A673 (cell line): ENCODE results near the gene LRCOL1. TPM values are rescaled to one million over a fixed set of nuclear protein-coding genes. Genes with fewer than 3 reads are reported as not detected.

Experiments
- BruUV-seq: library from RNA; stranded (reverse); fragments of 400-500 nt; replicated peaks from 2 replicates; lab custom pipeline; 2021; lab: Mats Ljungman, UMichigan
- CTCF ChIA-PET: fragments of 300-600 bp; sonication (Branson Sonifier 250); formaldehyde crosslinking; loops from one replicate; lab custom pipeline; 2022; ENCODE audit warnings: antibody characterized with exemption; lab: Charles Lee
- POLR2A ChIA-PET: fragments of 300-600 bp; sonication (Branson Sonifier 250); formaldehyde crosslinking; loops from one replicate; lab custom pipeline; 2022; ENCODE audit warnings: antibody characterized with exemption; ENCODE audit not compliant: low non-redundant PET; lab: Charles Lee
- DNase-seq: peaks from one replicate; pipeline ENCODE4 v3.0.0-alpha.2; 2015; ENCODE audit warnings: low spot score
- H3K27ac ChIP-seq: fragments of 200-600 bp; sonication (generic); 2 replicates; pipeline ENCODE4 v1.5.1; 2016; ENCODE audit warnings: mixed run types, low read depth, mild to moderate bottlenecking, mixed read lengths, antibody characterized with exemption, low read length; ENCODE audit not compliant: poor library complexity, severe bottlenecking
- H3K27me3 ChIP-seq: fragments of 200-600 bp; sonication (generic); replicated peaks from 2 replicates; pipeline ENCODE4 v1.6.1; 2017; ENCODE audit warnings: mixed run types, low read depth, mild to moderate bottlenecking, mixed read lengths, antibody characterized with exemption, low read length; ENCODE audit not compliant: insufficient read depth, poor library complexity
- H3K36me3 ChIP-seq: fragments of 200-600 bp; sonication (generic); 2 replicates; pipeline ENCODE4 v1.6.1; 2016; ENCODE audit warnings: mixed run types, mild to moderate bottlenecking, mixed read lengths, antibody characterized with exemption, low read length; ENCODE audit not compliant: insufficient read depth, poor library complexity, severe bottlenecking
- H3K4me1 ChIP-seq: fragments of 200-600 bp; sonication (generic); 2 replicates; pipeline ENCODE4 v1.6.1; 2017; ENCODE audit warnings: mixed run types, mild to moderate bottlenecking, mixed read lengths, antibody characterized with exemption, low read length; ENCODE audit not compliant: insufficient read depth, poor library complexity, severe bottlenecking
- H3K4me3 ChIP-seq: fragments of 200-600 bp; sonication (generic); 2 replicates; pipeline ENCODE4 v1.5.1; 2016; ENCODE audit warnings: low read depth, mixed run types, mild to moderate bottlenecking, mixed read lengths, low read length; ENCODE audit not compliant: poor library complexity, severe bottlenecking
- H3K9me3 ChIP-seq: fragments of 200-600 bp; sonication (generic); 2 replicates; pipeline ENCODE4 v1.6.1; 2016; ENCODE audit warnings: mixed run types, low read depth, mild to moderate bottlenecking, mixed read lengths, antibody characterized with exemption, low read length; ENCODE audit not compliant: poor library complexity, severe bottlenecking
- CTCF ChIP-seq: fragments of 300-800, 200-600 bp; sonication (generic); conservative IDR thresholded peaks from 2 replicates; pipeline ENCODE4 v1.5.1; 2017; ENCODE audit warnings: low read depth, mild to moderate bottlenecking, antibody characterized with exemption, low read length, moderate library complexity, mixed read lengths
- EZH2 ChIP-seq: fragments of 200-600 bp; sonication (generic); IDR thresholded peaks from 2 replicates; pipeline ENCODE4 v1.6.1; 2017; ENCODE audit warnings: borderline replicate concordance, low read depth, mild to moderate bottlenecking, mixed read lengths, antibody characterized with exemption, low read length; ENCODE audit not compliant: poor library complexity, severe bottlenecking
- intact Hi-C: fragments of 100-400 bp; cut with micrococcal nuclease; formaldehyde crosslinking; loops from one replicate; pipeline ENCODE4 v1.10.0; 2022; ENCODE audit not compliant: unreplicated experiment
- total RNA-seq: library from RNA; stranded (reverse); gene quantifications from 2 replicates; pipeline ENCODE4 v1.2.3, GENCODE V29; 2021

LRCOL1 gene
- total RNA-seq, 1 experiment from 2014 or later: not detected

- H3K36me3 ChIP-seq: peaks cover 29% of the 10 kb centered on the region
- POLR2A ChIA-PET: no interaction called here
- BruUV-seq: no TSS peak
- no peak for TF ChIP-seq CTCF
- TF ChIP-seq EZH2: no peak
- no peaks in the 10 kb centered on the region for H3K4me1 ChIP-seq
- no peak overlapping the region for H3K4me3 ChIP-seq
- no peaks in the 10 kb centered on the region for H3K27me3 ChIP-seq
- H3K9me3 ChIP-seq: no peaks in the 10 kb centered on the region
- H3K27ac ChIP-seq: no peak overlapping the region
- CTCF ChIA-PET: no interaction called here
- intact Hi-C loops: no loop called here
- no peak for DNase-seq
Measured at GRCh38 chr12:132581348-132582057, 28.9 kb downstream of the LRCOL1 start.

DNA sequence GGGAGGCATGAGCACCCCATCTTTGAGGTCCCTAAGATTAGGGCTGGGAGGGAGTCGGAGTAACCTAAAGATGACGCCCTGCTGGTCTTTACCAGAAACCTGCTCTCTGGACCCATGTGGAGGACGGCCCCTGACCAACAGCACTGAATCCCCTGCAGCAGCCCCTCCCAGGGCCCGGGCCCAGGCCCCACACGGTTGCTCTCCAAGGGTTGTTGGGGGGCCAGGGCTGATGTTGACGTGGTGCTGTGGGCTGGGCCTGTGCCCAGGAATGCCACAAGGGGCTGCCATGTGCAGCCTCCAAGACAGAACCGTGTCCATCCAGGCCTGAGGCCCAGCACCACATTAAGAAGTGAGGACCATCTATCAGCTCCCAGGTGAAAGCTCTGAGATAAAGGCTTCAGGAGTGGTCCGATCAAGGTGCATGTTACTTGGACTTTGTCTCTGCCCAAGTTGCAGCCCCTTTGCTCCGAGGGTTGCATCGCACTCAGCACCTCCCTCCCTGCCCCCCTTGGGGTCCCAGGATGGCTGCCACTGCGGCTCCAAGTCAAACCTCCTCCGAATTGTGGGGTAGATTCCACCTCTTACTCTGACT, 29.6 kb downstream of the LRCOL1 start:
- no peak overlapping the region for H3K27ac ChIP-seq
- intact Hi-C loops: no loop called here
- POLR2A ChIA-PET: no interaction called here
- CTCF ChIA-PET: no interaction called here
- H3K36me3 ChIP-seq: peaks cover 32% of the 10 kb centered on the region
- no peaks in the 10 kb centered on the region for H3K4me1 ChIP-seq
- H3K4me3 ChIP-seq: no peak overlapping the region
- no TSS peak for BruUV-seq
- no peaks in the 10 kb centered on the region for H3K27me3 ChIP-seq
- no peak for DNase-seq
- TF ChIP-seq EZH2 (no peak), CTCF (no peak)
- H3K9me3 ChIP-seq: no peaks in the 10 kb centered on the region

GRCh38 chr12:132579744-132580143, 30.6 kb downstream of the LRCOL1 start:
- intact Hi-C loops: no loop called here
- BruUV-seq: no TSS peak
- Histone ChIP-seq H3K27ac (no peak overlapping the region), H3K27me3 (no peaks in the 10 kb centered on the region), H3K4me3 (no peak overlapping the region), H3K4me1 (no peaks in the 10 kb centered on the region), H3K9me3 (no peaks in the 10 kb centered on the region), H3K36me3 (peaks cover 37% of the 10 kb centered on the region)
- DNase-seq: no peak
- ChIA-PET POLR2A (no interaction called here), CTCF (no interaction called here)
- no peak for TF ChIP-seq CTCF
- no peak for TF ChIP-seq EZH2
